Measurements from ENCODE around the gene GTF2F2. TPM values are rescaled to one million over a fixed set of nuclear protein-coding genes. Genes with fewer than 3 reads are reported as not detected.
"Not testable (repeated sequence)": the region's sequence is repeated elsewhere in the genome, so short reads cannot be mapped to it uniquely, and the experiment has no call there.

Gene GTF2F2
- polyA plus RNA-seq, 1 experiment = 44.3 TPM

DNA sequence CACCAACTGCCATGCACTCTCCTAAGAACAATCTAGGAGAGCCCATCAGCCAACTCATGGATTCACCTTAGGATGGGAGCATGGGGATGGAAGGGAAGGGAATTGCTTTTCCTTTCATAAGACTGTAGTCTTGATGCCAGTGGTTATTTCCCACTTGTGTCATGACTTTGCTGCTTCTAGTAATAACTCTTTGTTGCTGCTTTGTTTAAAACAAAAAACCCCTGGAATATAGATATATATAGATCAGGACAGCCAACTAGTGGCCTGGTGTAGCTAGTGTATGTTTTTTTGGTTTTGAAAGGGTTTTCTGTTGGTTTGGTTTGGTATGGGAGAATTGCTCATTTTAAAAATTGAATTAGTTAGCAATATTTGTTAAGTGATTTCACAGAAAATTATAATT, 119.8 kb downstream of the GTF2F2 start:
- Histone ChIP-seq H3K9me3 (ENCODE audit: control insufficient read depth, insufficient read depth, low read length) (no peaks in the 10 kb centered on the region), H3K27ac (ENCODE audit: low read depth, low read length) (no peak overlapping the region), H3K4me3 (ENCODE audit: low read depth, low read length) (no peak overlapping the region), H3K27me3 (ENCODE audit: control insufficient read depth, insufficient read depth, low read length) (no peaks in the 10 kb centered on the region)
- TF ChIP-seq, protein P1, sequence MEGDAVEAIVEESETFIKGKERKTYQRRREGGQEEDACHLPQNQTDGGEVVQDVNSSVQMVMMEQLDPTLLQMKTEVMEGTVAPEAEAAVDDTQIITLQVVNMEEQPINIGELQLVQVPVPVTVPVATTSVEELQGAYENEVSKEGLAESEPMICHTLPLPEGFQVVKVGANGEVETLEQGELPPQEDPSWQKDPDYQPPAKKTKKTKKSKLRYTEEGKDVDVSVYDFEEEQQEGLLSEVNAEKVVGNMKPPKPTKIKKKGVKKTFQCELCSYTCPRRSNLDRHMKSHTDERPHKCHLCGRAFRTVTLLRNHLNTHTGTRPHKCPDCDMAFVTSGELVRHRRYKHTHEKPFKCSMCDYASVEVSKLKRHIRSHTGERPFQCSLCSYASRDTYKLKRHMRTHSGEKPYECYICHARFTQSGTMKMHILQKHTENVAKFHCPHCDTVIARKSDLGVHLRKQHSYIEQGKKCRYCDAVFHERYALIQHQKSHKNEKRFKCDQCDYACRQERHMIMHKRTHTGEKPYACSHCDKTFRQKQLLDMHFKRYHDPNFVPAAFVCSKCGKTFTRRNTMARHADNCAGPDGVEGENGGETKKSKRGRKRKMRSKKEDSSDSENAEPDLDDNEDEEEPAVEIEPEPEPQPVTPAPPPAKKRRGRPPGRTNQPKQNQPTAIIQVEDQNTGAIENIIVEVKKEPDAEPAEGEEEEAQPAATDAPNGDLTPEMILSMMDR (IDR thresholded peaks at IDR 0.05; ENCODE audit: low read depth, low read length) = no peak
- POLR2A ChIA-PET = interaction anchor here (0.6 kb wide), 1 partner anchor 105 kb away, joined by 3 read pairs; no protein-coding TSS in a partner anchor
- DNase-seq (ENCODE audit: low read depth, low spot score) = no peak
- CTCF ChIA-PET = interaction anchor here (0.6 to 2.5 kb wide), 6 partner anchors 8 to 193 kb away, joined by 3 to 7 read pairs (median 4); no protein-coding TSS in a partner anchor

DNA sequence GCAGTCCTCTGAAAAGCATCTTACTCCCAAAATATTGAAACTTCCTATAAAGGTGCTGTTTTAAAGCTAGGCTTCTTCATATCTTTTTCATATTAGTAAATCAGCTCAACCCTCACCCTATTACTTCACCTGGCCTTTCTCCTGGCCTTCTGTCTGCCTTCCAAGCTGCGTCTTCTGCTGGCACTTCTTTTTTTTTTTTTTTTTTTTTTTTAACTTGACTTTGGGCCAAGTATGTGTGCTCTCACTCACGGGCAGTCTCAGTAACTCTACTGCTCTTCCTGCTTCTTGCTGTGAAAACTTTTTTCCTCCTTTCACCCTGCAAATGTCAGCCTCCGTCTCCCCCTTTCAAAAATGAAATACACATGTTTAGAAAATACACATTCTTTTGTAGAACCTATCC, 121.8 kb downstream of the GTF2F2 start:
- Histone ChIP-seq H3K27ac (ENCODE audit: low read depth, low read length) (no peak overlapping the region), H3K9me3 (ENCODE audit: control insufficient read depth, insufficient read depth, low read length) (peaks cover 2% of the 10 kb centered on the region; the same call in 1 of the 2 replicates), H3K4me3 (ENCODE audit: low read depth, low read length) (no peak overlapping the region), H3K27me3 (ENCODE audit: control insufficient read depth, insufficient read depth, low read length) (no peaks in the 10 kb centered on the region)
- no peak for DNase-seq (ENCODE audit: low read depth, low spot score)
- ChIA-PET POLR2A (interaction anchor here (0.6 kb wide), 2 partner anchors 17 to 96 kb away, joined by 4 to 5 read pairs; no protein-coding TSS in a partner anchor), CTCF (no interaction called here)
- TF ChIP-seq, protein P1 (IDR thresholded peaks at IDR 0.05; ENCODE audit: low read depth, low read length) = no peak

DNA sequence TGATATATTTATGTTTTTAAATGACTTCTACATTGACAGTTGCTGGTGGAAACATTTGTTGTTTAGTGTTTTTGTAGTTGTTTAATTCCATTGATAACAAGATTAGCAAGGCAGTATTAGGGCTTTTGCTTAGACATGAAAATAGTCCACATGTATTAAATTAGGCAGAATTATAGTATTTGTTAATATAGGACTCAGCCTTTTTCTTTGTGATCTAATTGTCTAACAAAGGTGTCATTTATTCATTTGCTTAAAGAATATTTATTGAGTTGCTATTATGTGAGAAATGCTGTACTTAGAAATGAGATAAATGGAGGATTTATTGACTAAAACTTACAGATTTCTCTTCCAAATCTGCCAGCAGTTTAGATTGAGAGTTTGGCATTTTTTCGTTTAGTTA, 122.2 kb downstream of the GTF2F2 start:
- Histone ChIP-seq H3K9me3 (ENCODE audit: control insufficient read depth, insufficient read depth, low read length) (peaks cover 2% of the 10 kb centered on the region; the same call in 1 of the 2 replicates), H3K27me3 (ENCODE audit: control insufficient read depth, insufficient read depth, low read length) (no peaks in the 10 kb centered on the region), H3K4me3 (ENCODE audit: low read depth, low read length) (no peak overlapping the region), H3K27ac (ENCODE audit: low read depth, low read length) (no peak overlapping the region)
- no peak for DNase-seq (ENCODE audit: low read depth, low spot score)
- POLR2A ChIA-PET = no interaction called here
- TF ChIP-seq, protein P1 (IDR thresholded peaks at IDR 0.05; ENCODE audit: low read depth, low read length) = no peak
- CTCF ChIA-PET = no interaction called here

DNA sequence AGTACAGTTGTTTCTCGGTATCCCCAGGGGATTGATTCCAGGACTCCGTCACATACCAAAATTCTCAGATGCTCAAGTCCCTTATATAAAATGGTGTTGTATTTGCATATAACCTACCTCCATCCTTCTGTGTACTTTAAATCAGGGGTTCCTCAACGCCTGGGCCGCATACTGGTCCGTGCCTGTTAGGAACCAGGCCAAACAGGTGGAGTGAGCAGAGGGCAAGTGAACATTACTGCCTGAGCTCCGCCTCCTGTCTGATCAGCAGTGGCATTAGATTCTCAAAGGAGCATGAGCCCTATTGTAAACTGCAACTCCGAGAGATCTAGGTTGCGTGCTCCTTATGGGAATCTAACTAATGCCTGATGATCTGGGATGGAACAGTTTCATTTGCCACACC, 122.8 kb downstream of the GTF2F2 start:
- peaks cover 2% of the 10 kb centered on the region; the same call in 1 of the 2 replicates for H3K9me3 ChIP-seq (ENCODE audit: control insufficient read depth, insufficient read depth, low read length)
- DNase-seq (ENCODE audit: low read depth, low spot score) = no peak
- no peaks in the 10 kb centered on the region for H3K27me3 ChIP-seq (ENCODE audit: control insufficient read depth, insufficient read depth, low read length)
- TF ChIP-seq, protein P1 (IDR thresholded peaks at IDR 0.05; ENCODE audit: low read depth, low read length) = no peak
- no peak overlapping the region for H3K27ac ChIP-seq (ENCODE audit: low read depth, low read length)
- CTCF ChIA-PET = interaction anchor here (1.4 kb wide), 1 partner anchor 11 kb away, joined by 3 read pairs; no protein-coding TSS in a partner anchor
- POLR2A ChIA-PET = no interaction called here
- H3K4me3 ChIP-seq (ENCODE audit: low read depth, low read length) = no peak overlapping the region

DNA sequence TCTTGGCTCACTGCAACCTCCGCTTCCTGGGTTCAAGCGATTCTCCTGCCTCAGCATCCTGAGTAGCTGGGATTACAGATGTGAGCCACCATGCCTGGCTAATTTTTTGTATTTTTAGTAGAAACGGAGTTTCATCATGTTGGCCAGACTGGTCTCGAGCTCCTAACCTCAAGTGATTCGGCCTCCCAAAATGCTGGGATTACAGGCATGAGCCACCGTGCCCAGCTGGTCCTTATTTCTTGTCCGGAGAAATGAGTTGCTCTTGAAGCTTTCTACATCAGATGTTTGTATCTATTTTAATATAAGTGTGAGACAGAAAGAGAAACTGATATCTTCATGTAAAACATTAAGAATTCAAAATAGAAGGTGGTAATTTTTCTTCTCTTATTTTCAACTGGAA, 124.4 kb downstream of the GTF2F2 start:
- H3K9me3 ChIP-seq (ENCODE audit: control insufficient read depth, insufficient read depth, low read length); DNase-seq (ENCODE audit: low read depth, low spot score); H3K27ac ChIP-seq (ENCODE audit: low read depth, low read length); H3K27me3 ChIP-seq (ENCODE audit: control insufficient read depth, insufficient read depth, low read length); POLR2A ChIA-PET; H3K4me3 ChIP-seq (ENCODE audit: low read depth, low read length): not testable (repeated sequence)
- CTCF ChIA-PET = interaction anchor here (1.3 to 1.4 kb wide), 2 partner anchors 13 to 16 kb away, joined by 3 read pairs; no protein-coding TSS in a partner anchor
